DOHH2 (cell line): ENCODE measurements around the gene RRAGD.

Experiments used
- CTCF ChIP-seq: fragments of 200-600 bp; sonication (generic); IDR thresholded peaks from one replicate; pipeline ENCODE4 v1.5.1; 2014; ENCODE audit warnings: antibody characterized with exemption, mild to moderate bottlenecking, low read depth, low read length; ENCODE audit not compliant: poor library complexity, severe bottlenecking
- EZH2phosphoT487 ChIP-seq: fragments of 200-600 bp; sonication (generic); IDR thresholded peaks from 2 replicates; pipeline ENCODE4 v1.6.1; 2017; ENCODE audit warnings: borderline replicate concordance, mild to moderate bottlenecking, antibody characterized with exemption, low read length, moderate library complexity, mixed read lengths

- TF ChIP-seq CTCF (no peak), EZH2phosphoT487 (no peak)
Observed at GRCh38 chr6:89416796-89417195, 4.7 kb upstream of the RRAGD start.
